H1 (cell line): Measurements from ENCODE around the gene DYNC1I2. TPM values are rescaled to one million over a fixed set of nuclear protein-coding genes. Genes with fewer than 3 reads are reported as not detected.

Experiments used
- CBX5 ChIP-seq: fragments of 300-800, 300-1000 bp; sonication (generic); IDR thresholded peaks from 2 replicates; pipeline ENCODE4 v1.7.1; 2016; ENCODE audit warnings: antibody characterized with exemption, low read length, low read depth
- CEBPB ChIP-seq: IDR thresholded peaks from 2 replicates; pipeline ENCODE4 v1.6.1; 2012; ENCODE audit warnings: low read depth, low read length
- EZH2 ChIP-seq: fragments of 200-600 bp; sonication (generic); IDR thresholded peaks from 2 replicates; pipeline ENCODE4 v1.7.1; 2012; ENCODE audit warnings: low read depth, mild to moderate bottlenecking, moderate library complexity, low read length, inconsistent platforms; ENCODE audit not compliant: severe bottlenecking
- HDAC6 ChIP-seq: IDR thresholded peaks from one replicate; pipeline ENCODE4 v1.7.1; 2012; ENCODE audit warnings: low read depth, mild to moderate bottlenecking, inconsistent platforms, low read length, moderate library complexity
- KDM5A ChIP-seq: fragments of 200-600 bp; IDR thresholded peaks from 2 replicates; pipeline ENCODE4 v1.7.1; 2012; ENCODE audit warnings: mild to moderate bottlenecking, low read length, inconsistent platforms, mixed read lengths
- MAFK ChIP-seq: IDR thresholded peaks from 2 replicates; pipeline ENCODE4 v1.6.1; 2012; ENCODE audit warnings: low read depth, mild to moderate bottlenecking, improper control_type of control experiment, low read length
- PHF8 ChIP-seq: fragments of 200-600 bp; sonication (generic); conservative IDR thresholded peaks from 2 replicates; pipeline ENCODE4 v1.7.1; 2012; ENCODE audit warnings: low read depth, mild to moderate bottlenecking, inconsistent platforms, low read length, moderate library complexity
- POLR2AphosphoS5 ChIP-seq: IDR thresholded peaks from 2 replicates; pipeline ENCODE4 v1.6.1; 2011; ENCODE audit warnings: low read depth, low read length
- RNF2 ChIP-seq: fragments of 200-900, 300-1000 bp; sonication (generic); IDR thresholded peaks from 2 replicates; pipeline ENCODE4 v1.7.1; 2016; ENCODE audit warnings: borderline replicate concordance, low read depth, mild to moderate bottlenecking, antibody characterized with exemption, low read length; ENCODE audit not compliant: poor library complexity, severe bottlenecking; ENCODE audit errors: missing control alignments
- polyA plus RNA-seq, 7 experiments: library from polyadenylated mRNA; depleted of rRNA in 3 of 7; stranded (reverse) in 5 of 7; unstranded in 2 of 7; fragments of >200 nt in 5 of 7; fragments of 200-250 nt in 2 of 7; gene quantifications; 1 replicate in 5 of 7; 2 replicates in 1 of 7; 4 replicates in 1 of 7; pipeline versions ENCODE4 v1.2.1 to v1.2.3, GENCODE V29; 2011 to 2013; ENCODE audit warnings: missing spikeins in 2 of 7, mixed read lengths in 2 of 7
- total RNA-seq: library from RNA; stranded (reverse); fragmentation: NEBNext Ultra II Directional; extraction: Animal tissue kit (Norgen Biotek cat#: 25700); gene quantifications from 2 replicates; pipeline ENCODE4 v1.2.1, GENCODE V29; 2021
- TF ChIP-seq, protein P1 (sequence below): fragments of 300-600 bp; sonication (generic); IDR thresholded peaks from 2 replicates; pipeline ENCODE4 v1.7.1; 2012; ENCODE audit warnings: low read length, moderate library complexity, mild to moderate bottlenecking, inconsistent platforms; ENCODE audit not compliant: insufficient replicate concordance
- TF ChIP-seq, protein P2 (sequence below): IDR thresholded peaks from 2 replicates; pipeline ENCODE4 v1.6.1; 2012; ENCODE audit warnings: inconsistent platforms

Gene DYNC1I2
- total and polyA plus RNA-seq, 2 of the 8 experiments (the other 6 are each of a cell fraction or from before 2014, with no cell fraction given), result 67.3 to 68.1 TPM

DNA sequence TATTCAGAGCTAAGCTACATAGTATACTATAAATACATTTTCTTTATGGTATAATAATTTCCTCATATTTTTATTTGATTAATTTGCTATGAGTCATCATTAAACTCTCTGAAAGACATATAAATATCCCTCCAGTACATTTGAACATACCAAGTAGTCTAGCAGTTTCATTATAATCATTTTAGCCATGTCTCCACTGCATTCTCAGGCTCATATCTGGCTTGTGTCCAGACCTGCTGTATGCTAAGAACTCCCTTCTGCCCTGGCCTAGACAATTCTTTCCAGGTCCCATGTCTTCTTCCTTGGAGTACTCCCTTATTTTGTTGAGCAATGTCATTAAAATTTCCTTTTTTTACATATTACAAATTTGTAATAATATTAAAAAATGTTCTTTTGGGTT is 16.6 kb upstream of the DYNC1I2 start (continued):
- TF ChIP-seq, protein P1, sequence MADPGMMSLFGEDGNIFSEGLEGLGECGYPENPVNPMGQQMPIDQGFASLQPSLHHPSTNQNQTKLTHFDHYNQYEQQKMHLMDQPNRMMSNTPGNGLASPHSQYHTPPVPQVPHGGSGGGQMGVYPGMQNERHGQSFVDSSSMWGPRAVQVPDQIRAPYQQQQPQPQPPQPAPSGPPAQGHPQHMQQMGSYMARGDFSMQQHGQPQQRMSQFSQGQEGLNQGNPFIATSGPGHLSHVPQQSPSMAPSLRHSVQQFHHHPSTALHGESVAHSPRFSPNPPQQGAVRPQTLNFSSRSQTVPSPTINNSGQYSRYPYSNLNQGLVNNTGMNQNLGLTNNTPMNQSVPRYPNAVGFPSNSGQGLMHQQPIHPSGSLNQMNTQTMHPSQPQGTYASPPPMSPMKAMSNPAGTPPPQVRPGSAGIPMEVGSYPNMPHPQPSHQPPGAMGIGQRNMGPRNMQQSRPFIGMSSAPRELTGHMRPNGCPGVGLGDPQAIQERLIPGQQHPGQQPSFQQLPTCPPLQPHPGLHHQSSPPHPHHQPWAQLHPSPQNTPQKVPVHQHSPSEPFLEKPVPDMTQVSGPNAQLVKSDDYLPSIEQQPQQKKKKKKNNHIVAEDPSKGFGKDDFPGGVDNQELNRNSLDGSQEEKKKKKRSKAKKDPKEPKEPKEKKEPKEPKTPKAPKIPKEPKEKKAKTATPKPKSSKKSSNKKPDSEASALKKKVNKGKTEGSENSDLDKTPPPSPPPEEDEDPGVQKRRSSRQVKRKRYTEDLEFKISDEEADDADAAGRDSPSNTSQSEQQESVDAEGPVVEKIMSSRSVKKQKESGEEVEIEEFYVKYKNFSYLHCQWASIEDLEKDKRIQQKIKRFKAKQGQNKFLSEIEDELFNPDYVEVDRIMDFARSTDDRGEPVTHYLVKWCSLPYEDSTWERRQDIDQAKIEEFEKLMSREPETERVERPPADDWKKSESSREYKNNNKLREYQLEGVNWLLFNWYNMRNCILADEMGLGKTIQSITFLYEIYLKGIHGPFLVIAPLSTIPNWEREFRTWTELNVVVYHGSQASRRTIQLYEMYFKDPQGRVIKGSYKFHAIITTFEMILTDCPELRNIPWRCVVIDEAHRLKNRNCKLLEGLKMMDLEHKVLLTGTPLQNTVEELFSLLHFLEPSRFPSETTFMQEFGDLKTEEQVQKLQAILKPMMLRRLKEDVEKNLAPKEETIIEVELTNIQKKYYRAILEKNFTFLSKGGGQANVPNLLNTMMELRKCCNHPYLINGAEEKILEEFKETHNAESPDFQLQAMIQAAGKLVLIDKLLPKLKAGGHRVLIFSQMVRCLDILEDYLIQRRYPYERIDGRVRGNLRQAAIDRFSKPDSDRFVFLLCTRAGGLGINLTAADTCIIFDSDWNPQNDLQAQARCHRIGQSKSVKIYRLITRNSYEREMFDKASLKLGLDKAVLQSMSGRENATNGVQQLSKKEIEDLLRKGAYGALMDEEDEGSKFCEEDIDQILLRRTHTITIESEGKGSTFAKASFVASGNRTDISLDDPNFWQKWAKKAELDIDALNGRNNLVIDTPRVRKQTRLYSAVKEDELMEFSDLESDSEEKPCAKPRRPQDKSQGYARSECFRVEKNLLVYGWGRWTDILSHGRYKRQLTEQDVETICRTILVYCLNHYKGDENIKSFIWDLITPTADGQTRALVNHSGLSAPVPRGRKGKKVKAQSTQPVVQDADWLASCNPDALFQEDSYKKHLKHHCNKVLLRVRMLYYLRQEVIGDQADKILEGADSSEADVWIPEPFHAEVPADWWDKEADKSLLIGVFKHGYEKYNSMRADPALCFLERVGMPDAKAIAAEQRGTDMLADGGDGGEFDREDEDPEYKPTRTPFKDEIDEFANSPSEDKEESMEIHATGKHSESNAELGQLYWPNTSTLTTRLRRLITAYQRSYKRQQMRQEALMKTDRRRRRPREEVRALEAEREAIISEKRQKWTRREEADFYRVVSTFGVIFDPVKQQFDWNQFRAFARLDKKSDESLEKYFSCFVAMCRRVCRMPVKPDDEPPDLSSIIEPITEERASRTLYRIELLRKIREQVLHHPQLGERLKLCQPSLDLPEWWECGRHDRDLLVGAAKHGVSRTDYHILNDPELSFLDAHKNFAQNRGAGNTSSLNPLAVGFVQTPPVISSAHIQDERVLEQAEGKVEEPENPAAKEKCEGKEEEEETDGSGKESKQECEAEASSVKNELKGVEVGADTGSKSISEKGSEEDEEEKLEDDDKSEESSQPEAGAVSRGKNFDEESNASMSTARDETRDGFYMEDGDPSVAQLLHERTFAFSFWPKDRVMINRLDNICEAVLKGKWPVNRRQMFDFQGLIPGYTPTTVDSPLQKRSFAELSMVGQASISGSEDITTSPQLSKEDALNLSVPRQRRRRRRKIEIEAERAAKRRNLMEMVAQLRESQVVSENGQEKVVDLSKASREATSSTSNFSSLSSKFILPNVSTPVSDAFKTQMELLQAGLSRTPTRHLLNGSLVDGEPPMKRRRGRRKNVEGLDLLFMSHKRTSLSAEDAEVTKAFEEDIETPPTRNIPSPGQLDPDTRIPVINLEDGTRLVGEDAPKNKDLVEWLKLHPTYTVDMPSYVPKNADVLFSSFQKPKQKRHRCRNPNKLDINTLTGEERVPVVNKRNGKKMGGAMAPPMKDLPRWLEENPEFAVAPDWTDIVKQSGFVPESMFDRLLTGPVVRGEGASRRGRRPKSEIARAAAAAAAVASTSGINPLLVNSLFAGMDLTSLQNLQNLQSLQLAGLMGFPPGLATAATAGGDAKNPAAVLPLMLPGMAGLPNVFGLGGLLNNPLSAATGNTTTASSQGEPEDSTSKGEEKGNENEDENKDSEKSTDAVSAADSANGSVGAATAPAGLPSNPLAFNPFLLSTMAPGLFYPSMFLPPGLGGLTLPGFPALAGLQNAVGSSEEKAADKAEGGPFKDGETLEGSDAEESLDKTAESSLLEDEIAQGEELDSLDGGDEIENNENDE, result no peak
- TF ChIP-seq RNF2 (no peak), CEBPB (no peak), CBX5 (no peak), MAFK (no peak), POLR2AphosphoS5 (no peak), PHF8 (no peak), EZH2 (no peak), KDM5A (no peak), HDAC6 (no peak)
- TF ChIP-seq, protein P2, sequence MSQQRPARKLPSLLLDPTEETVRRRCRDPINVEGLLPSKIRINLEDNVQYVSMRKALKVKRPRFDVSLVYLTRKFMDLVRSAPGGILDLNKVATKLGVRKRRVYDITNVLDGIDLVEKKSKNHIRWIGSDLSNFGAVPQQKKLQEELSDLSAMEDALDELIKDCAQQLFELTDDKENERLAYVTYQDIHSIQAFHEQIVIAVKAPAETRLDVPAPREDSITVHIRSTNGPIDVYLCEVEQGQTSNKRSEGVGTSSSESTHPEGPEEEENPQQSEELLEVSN, result no peak
